ENCODE data around the gene EFNB1.

DNA sequence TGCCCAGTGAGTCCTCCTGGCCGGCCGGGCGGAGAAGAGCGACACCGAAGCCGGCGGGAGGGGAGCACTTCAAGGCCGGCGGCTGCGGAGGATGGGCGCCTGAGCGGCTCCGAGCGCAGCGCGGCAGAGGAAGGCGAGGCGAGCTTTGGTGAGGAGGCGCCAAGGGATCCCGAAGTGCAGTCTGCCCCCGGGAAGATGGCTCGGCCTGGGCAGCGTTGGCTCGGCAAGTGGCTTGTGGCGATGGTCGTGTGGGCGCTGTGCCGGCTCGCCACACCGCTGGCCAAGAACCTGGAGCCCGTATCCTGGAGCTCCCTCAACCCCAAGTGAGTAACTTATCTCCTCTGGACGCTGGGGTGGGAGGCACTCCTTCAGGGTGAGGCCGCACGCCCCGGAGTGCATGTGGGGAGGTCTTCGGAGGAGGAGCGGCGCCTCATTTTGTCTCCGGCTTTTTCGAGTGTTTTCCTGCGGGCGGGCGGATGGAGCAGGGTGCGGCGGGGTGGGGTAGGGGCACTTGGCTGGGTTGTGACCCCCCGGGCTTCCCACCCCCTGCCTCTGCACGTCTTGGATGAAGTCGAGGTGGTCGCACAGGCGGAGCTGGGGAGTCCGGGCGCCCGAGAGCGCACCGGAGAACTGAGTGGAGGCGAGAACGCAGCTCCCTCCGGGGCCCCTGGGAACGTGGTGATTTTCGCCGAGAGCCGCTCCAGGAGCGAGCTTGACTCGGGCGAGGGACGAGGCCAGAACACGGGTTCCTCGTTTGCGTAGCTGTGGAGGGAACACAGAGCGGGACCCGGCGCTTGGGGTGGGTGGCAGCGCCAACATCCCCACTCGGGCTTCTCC is 979 bp downstream of the EFNB1 start:
- TF ChIP-seq, protein P1, sequence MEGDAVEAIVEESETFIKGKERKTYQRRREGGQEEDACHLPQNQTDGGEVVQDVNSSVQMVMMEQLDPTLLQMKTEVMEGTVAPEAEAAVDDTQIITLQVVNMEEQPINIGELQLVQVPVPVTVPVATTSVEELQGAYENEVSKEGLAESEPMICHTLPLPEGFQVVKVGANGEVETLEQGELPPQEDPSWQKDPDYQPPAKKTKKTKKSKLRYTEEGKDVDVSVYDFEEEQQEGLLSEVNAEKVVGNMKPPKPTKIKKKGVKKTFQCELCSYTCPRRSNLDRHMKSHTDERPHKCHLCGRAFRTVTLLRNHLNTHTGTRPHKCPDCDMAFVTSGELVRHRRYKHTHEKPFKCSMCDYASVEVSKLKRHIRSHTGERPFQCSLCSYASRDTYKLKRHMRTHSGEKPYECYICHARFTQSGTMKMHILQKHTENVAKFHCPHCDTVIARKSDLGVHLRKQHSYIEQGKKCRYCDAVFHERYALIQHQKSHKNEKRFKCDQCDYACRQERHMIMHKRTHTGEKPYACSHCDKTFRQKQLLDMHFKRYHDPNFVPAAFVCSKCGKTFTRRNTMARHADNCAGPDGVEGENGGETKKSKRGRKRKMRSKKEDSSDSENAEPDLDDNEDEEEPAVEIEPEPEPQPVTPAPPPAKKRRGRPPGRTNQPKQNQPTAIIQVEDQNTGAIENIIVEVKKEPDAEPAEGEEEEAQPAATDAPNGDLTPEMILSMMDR (IDR thresholded peaks at IDR 0.05) = no peak
- no peak for TF ChIP-seq POLR2A (IDR thresholded peaks at IDR 0.05)
